SKM-1 treated with dmso at 0.1 percent for 144 hours (cell line): ENCODE results near the gene NCOA4.
"Not testable (repeated sequence)": the region's sequence is repeated elsewhere in the genome, so short reads cannot be mapped to it uniquely, and the experiment has no call there.

Experiments used
- DNase-seq: peaks from one replicate; lab custom pipeline; 2025; ENCODE audit not compliant: unreplicated experiment; lab: John Stamatoyannopoulos, UW

The NCOA4 gene

DNA sequence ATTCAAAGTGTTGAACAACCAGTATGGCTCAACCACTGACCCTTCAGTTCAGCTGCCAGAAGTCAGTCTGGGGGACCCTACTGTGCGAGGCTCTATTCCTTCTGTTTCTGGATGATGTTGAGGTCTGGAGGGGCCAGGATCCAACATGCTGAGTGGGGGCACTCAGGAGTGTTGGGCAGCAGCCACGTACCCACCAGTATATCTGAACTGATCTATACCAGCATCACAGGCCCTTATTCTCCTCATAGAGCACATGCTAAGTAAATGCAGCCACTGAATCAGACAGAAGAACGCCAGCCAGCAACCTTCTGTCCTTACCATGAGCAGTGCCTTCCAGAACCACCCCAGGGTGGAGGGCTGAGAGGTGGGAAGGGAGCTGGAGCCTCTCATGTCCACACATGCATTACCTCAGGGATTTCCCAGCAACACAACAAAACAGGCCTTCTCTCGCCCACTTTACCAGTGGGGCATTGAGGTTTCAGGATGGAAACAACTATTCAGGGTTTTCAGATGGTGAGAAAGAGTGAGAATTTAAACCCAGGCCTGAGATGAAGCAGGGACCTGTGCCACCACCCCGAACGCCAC lies 22.5 kb upstream of the NCOA4 start:
- DNase-seq: no peak

DNA sequence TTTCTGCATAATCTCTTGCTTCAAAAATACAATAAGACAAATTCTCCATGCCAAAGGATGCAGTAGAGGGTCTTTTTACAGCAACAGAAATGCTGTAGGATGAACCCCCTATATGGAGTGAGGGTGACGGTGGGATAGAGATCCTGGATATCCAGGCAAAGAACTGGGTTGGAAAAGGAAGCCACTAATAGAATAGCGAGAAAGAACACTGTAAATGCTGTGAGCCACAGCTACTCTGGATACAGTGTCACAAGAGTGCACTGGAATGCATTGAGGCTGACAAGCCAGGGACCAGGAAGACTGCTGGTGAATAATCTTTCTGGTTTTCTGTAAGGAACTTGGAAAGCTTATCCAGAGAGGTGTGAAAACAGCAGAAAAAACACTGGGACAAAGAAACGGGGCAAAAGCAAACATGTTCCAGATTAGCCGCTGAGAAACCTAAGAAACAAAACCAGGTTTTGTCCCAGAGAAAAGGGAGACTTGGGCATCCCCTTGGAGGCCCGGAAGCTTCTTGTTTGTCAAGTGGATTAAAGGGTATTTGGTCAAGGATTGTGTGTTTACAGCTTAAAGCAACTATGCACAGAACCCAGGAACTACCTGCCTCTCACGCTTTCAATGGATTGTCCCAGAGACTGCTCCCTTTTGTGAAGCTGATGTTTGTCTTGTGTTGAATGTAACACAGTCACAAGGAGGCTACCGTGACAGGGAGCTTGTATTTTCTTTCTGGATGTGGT lies 21.8 kb upstream of the NCOA4 start:
- DNase-seq: no peak

DNA sequence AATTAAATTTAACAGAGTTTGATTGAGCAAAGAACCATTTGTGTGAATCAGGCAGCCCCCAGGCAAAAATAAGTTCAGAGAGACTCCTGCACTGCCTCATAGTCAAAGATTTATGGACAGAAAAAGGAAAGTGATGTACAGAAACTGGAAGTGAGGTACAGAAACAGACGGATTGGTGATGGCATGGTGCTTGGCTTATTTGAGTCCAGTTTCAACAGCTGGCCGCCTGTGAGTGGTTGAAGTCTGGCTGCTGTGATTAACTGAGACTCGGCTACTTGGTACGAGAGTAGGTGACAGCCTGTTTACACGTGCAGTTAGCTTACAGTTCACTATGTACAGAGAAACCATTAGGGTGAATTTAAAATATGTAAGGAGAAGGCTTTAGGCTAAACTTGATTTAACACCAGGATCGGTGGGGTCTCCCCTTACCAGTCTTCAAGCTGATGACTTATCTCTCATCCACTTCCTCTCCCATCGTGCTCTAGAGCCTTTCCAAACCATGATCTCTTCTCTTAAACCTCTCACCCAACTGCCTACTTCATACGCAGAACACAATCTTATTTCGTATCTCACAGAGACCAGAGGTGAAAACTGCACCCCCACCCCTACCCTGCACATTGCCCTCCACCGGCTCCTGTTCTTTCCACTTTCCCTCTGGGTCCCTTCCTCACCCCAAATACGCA lies 20.7 kb upstream of the NCOA4 start:
- no peak for DNase-seq

DNA sequence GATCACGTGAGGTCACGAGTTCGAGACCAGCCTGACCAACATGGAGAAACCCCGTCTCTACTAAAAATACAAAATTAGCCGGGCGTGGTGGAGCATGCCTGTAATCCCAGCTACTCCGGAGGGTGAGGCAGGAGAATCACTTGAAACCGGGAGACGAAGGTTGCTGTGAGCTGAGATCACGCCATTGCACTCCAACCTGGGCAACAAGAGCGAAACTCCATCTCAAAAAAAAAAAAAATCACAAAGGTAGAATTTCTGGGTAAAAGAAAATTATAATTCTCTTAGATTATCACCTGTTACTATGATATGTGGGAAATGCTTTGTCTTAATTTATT lies 19.0 kb upstream of the NCOA4 start:
- DNase-seq: not testable (repeated sequence)

DNA sequence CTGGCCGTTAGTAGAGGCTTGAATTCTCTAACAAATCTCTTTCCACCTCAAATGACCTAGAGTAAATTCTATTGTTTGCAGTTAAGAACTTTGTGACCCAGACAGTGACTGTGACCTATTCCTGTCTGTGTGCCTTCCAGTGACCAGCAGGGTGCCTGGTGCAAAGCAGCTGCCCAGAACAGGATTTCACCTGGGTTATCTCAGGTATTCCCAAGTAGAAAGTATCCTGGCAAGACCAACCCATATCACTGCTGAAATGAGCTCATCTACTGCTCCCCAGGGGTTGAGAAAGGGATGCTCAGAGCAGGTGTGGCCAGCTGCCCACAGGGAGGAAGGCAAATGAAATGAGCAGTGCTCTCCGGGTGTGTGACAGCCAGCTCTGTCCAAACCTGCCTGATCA lies 17.7 kb upstream of the NCOA4 start:
- DNase-seq: no peak

DNA sequence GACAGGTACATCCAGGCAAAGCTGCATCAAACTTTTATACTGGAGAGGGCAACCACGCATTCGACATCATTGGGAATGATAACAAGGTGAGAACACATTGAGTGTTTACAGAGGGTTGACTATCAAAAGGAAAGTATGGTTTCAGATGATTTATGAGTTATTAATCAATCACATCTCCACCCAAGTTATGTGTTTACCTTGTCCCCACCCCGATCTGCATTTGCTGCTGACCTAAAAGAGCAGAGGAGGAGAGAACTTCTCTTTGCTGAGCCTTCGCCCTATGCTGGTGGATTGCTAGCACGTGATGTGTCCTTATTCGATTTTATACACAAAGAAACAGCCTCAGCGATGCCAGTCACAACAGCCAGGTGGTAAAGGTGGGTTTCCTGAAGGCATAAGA lies 15.8 kb upstream of the NCOA4 start, which contains the start of gene MSMB:
Gene MSMB, minus strand, starts transcription at position 9 of the 400 bp plus-strand sequence. CDS start 32 bp downstream, outside the sequence.
- DNase-seq: no peak

DNA sequence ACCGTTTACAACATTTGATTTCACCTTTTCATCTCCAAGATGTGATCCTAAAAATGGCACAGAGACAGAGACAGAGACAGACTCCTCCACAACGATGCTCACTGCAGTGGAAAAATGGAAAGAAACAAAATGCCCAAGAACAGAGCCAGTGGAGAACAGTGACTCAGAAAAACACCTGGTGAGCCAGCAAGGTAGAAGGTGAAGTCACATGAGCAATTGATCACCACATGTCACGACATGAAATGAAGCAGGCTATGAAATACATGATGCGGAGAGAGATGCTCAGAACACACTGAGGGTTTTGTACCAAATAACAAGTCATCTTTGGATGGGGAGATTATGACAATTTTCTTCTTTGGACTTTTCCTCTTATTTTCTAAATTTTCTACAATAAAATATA lies 12.1 kb upstream of the NCOA4 start:
- DNase-seq: no peak

DNA sequence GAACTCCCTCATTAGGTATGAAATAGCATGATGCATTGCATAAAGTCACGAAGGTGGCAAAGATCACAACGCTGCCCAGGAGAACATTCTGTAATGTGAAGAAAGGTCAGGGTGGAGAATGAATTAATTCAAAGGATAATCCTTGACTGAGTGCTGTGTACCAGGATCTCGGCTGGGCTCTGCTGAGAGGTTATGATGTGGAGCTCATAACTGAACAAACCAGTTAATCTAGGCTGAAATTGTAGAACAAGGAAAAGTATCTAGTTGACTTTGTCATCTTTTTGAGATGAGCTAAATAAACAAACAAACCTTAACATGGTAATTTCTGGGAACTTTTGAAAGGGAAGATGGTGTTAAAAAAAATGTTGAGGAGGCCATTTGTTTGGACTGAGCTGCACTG lies 9.6 kb upstream of the NCOA4 start:
- DNase-seq: no peak

DNA sequence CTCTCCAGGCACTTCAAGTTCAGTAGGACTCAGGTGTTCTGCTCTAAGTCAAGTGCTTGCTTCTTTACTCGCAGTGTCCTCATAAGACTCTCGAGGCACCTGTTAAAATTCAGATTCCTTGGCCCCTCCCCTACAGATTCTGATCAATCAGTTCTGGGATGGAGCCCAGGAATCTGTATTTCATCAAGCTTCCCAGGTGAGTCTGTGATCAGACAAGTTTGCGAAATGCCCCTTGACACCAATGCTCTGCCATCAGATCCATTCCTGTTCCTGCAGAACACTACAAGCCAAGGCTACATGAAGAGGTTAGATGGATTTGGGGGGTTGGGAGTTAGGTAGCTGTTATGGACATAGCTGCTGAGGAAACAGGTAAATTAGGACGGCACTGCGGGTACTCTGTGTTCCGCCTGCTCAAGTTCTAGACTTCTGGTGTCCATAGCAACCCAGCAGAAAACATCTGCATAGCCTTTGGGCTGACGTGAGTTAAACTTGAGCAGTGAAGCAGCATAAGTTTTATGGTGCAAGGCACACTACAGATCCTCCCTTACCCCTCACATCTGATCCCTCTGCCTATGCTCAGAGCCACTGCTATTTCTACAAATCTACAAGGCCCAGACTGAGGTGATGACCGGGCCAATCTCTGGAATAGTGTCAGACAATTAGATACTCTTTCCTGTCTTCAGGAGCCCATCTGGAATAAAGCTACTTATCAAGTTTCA lies 6.8 kb upstream of the NCOA4 start:
- DNase-seq: no peak

DNA sequence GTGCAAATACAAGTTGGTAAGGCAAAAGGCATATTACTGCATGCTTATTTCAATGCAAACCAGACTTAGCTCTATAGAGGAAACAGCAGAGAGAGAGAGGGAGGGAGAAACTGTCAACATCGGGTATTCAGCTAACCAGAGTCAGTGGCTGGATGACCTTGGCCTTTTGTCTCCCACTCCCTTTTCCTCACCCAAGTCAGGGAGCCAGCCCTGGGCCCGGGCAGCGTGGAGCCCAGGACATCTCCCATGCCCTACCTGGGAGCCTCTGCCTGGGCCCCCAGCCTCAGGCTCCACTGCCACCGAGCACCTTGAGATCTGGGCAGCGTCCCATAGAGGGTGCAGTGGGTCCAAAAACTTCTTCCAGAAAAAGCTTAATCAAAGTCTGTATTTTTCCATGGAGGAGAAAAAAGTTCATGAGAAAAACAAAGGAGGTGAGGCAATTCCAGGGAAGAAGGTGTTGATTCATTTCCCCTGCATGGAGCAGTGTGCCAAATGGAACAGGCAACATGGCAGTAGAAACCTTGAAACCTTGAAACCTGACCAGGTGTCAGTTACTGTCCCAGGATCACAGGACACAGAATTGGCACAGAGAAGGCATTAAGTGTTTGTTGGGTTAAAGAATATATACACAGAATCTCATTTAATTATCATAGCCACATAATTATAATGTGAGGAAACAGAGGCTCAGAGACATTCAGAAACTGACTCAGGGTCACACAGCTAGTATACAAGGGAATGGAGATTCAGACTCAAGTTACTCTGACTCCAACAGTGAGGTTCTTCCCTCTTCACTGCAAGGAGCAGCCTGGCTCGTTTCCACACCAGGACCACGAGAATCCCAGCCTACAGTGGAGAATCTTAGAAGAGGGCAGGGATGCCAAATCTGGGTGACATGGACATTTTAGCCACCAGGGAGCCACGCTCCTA lies 5.8 kb upstream of the NCOA4 start:
- no peak for DNase-seq

DNA sequence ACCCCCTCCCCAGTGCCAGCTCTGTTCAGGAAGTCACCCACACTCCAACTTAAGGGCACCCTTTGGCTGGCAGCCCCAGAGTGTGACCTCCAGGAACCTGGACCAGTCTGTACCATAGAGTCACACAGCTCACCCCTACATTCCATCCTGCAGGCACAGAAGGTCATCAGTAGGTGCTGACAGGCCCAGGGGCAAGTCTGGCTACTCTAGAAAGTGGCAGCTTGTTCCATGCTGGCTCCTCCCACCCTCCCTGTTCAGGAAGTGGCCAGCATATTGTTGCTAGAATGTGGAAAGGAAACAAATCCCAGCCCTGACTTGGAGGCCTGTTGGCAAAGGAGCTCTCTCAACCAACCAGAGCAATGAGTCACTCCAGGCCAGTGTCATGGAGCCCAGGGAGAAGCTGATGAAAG lies 3.2 kb upstream of the NCOA4 start:
- DNase-seq: no peak

DNA sequence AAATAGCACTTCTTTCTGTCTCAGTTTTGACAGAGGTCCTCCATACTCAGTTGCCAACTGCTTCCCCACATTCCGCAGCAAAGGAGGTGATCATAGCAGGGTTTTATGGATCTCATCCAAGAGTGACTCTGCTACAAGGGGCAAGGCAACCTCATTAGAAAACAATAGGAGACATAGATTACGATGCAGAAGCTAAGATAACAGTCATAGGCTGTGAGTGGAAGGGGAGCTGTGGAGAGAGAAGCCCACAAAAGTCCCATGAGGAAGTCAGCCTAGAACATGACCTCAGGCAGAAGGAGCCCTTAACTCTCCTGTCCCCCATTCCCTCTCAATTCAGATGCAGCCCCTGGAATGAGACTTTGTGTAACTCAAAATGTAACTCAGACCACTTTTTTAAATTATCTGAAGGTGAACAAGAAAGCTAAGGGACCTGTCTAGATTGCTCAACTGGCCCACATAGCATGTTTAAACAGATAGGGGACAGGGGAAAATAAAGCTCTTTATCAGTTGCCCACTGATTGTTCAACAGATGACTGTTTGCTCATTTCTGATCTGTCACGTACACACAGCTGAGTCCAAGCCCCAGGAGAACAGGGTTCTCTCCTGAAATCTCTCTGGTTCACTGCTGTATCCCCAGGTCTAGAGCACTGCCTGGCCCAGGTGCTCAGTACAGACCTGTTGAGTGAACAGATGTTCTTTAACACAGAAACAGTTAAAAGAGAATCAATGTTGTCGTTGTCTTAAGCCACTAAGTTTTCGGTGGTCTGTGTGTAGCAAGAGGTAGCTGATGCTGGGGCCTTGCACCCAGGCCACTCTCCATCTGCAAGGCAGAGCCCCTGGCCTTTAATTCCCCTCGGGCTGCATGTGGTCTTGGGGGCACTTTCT lies 1.5 kb upstream of the NCOA4 start:
- no peak for DNase-seq

DNA sequence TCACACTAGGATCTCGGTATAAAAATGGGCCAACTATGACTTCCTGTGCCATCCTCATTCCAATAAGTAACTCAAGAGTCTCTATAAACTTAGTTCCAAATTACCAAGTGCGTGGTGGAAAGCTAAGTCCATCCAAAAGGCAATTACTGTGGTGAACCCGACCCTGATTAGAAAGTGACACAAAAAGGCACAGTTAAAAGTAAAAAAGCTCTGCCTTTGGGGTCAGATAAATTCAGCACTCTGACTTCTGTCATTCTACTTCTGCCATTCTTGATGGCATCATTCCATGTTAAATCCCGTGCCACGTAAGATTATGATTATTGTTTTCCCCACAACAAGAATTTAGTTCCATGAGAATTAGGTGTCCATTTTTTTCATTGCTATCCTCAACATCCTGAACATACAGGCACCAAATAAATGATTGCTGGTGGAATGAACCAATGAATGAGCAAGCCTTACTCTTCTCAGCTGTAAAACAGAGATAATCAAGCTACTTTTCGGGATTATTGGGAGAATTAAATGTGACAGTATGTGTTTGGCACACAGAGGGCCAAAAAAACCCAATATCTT lies 877 bp downstream of the NCOA4 start:
- DNase-seq: no peak

DNA sequence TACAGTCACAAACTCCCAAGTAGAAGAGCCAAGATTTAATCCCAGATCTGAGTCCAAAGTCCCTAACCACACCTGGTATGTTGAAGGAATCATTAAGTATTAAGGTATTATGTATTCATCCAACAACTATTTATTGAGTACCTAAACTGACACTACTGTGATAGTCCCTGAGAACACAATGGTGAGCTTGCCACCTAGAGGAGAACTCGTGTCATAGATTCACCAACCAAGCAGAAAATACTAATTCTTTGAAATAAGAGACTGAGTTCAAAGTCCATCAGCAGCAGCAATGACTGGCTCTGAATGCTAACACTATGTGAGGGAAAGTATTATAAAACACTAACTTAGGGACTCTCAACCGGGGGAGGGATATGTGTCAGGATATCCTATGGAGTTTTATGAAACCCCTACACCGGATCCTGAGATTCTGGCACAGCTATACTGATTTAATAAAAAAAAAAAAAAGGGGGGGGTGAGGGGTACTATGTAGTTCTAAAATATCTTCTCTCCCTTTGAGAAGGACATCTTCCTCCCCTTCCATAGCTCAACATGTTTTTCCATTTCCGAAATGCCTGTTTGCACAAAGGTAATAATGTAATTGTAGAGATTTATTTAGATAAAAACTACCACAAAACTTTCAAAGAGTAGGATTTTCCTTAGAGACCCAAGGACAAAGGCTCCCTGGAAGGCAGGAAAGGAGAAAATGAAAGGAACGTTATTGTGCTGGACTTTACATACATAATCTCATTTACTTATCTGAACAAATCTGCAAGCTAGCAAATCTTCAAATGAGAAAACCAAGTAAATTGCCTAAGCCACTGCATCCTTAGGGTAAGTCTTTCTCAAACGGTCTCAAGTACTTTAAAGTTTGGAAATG lies 1.6 kb downstream of the NCOA4 start:
- peak; percentile 51 for DNase-seq

DNA sequence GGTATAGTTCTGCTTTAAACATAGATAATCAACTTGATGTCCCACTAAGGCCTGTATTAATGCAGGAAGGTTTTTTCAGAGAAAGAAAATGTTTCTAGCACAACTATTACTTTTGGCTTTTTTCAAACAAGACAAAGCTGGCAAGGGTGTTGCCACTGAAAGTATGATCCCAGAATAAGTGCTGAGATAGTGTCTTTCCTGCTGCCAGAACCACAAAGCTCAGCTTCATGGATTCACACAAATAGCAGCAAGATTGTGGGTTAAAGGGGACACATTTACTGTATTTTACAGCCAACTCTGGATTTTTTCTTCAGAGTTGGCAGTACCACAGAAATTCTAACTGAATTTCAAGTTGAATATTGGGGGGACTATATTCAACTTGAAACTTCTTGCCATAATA lies 4.3 kb downstream of the NCOA4 start:
- no peak for DNase-seq

DNA sequence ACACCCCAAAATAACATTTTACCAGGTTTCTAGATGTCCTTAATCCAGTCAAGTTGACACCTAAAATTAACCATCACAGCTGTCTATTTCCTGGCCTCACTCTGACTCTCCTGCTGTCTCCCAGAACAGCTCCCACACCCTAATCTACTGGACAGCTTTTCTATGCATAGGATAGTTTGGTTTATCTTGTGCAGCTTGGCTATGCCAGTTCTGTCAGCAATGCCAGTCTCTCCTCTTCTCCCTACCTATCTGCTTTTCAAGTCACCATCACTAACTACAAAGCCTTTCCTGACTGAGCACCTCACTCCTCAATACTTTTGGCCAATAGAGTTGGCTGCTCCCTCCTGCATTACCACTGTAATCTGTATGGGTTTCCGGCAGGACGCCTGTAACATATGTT lies 5.0 kb downstream of the NCOA4 start:
- DNase-seq: no peak

DNA sequence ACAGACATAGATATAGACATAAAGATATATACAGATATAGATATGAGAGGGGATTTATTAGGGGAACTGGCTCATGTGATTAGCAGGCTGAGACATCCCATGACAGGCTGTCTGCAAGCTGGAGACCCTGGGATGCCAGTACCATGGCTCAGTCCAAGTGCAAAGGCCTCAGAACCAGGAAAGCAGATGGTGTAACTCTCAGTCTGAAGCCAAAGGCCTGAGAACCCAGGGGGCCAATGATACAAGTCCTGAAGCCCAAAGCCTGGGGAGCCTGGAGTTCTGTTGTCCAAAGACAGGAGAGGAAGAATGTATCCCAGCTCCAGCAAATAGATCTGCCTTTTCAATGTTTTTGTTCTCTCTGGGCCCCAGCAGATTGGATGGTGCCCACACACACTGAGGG lies 5.5 kb downstream of the NCOA4 start:
- DNase-seq: no peak

DNA sequence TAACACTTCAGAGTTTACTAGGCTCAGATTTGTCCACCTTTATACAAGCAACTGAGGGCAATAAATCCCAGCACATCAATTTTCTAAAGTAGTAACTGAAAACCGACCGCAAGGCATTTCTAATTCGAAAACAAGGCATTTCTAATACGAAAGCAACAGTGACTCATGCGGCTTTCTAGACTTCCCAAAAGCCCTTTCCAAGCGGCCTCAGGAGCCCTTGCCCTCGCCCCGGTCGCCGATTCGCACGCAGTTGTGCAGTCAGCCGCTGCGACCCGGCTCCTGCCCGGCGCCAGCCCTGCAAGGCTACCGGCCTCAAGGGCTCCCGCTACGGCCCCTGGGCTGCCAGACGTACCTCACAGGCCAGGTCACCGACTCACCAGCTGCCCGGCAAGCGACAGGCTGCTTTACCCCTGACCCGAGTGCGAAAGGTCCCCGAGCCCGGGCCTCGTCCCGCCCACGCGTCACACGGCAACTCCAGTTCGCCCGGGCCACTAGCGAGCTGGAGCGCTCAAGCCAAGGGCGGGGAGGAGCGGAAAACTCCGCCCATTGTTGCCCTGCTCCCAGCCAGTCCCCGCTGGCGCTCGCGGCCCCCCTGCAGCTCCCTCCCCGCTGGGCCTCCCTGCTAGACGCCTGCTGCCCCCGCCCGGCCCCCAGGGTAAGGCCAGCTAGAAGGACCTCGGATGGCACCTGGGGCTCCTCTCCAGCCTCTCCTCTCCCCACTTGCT lies 7.3 kb downstream of the NCOA4 start:
- DNase-seq: peak; percentile 84
